Mesenchymal stem cell (in vitro differentiated cells and primary cell): ENCODE measurements around the gene INHBA.
A peak's percentile ranks its signal among the peaks of the same experiment; 100 is the strongest.

Experiments
- DNase-seq: peaks from one replicate; pipeline ENCODE4 v3.0.0-alpha.2; 2013
- H2AFZ ChIP-seq: one replicate; pipeline ENCODE4 v1.6.1; 2013; ENCODE audit warnings: low read depth, mild to moderate bottlenecking, control low read depth, inconsistent platforms, low read length, moderate library complexity
- H2AK5ac ChIP-seq: 2 replicates; pipeline ENCODE4 v1.6.1; 2013; ENCODE audit warnings: low read length, moderate library complexity, mild to moderate bottlenecking, inconsistent platforms; ENCODE audit not compliant: severe bottlenecking
- H2BK120ac ChIP-seq: one replicate; pipeline ENCODE4 v1.6.1; 2013; ENCODE audit warnings: low read depth, mild to moderate bottlenecking, inconsistent platforms, low read length, moderate library complexity
- H2BK12ac ChIP-seq, 2 experiments: one replicate each; pipeline ENCODE4 v1.6.1; 2013; ENCODE audit warnings: inconsistent platforms in 2 of 2, low read length in 2 of 2, mild to moderate bottlenecking in 2 of 2, moderate library complexity in 2 of 2, control low read depth in 1 of 2
- H2BK15ac ChIP-seq: one replicate; pipeline ENCODE4 v1.6.1; 2013; ENCODE audit warnings: mild to moderate bottlenecking, low read depth, inconsistent platforms; ENCODE audit not compliant: poor library complexity, severe bottlenecking
- H2BK5ac ChIP-seq: 2 replicates; pipeline ENCODE4 v1.6.1; 2013; ENCODE audit warnings: low read depth, mild to moderate bottlenecking, low read length, control low read depth, inconsistent platforms; ENCODE audit not compliant: poor library complexity, severe bottlenecking
- H3K14ac ChIP-seq, 2 experiments: one replicate each; pipeline ENCODE4 v1.6.1; 2013; ENCODE audit warnings: inconsistent platforms in 2 of 2, low read length in 2 of 2, control low read depth in 1 of 2, mild to moderate bottlenecking in 1 of 2, moderate library complexity in 1 of 2
- H3K18ac ChIP-seq, 2 experiments: one replicate each; pipeline ENCODE4 v1.6.1; 2013; ENCODE audit warnings: inconsistent platforms in 2 of 2, low read length in 2 of 2, control low read depth in 1 of 2, low read depth in 1 of 2, mild to moderate bottlenecking in 1 of 2
- H3K23ac ChIP-seq, 2 experiments: one replicate each; pipeline ENCODE4 v1.6.1; 2013; ENCODE audit warnings: inconsistent platforms in 2 of 2, low read length in 2 of 2, mild to moderate bottlenecking in 2 of 2, moderate library complexity in 2 of 2, control low read depth in 1 of 2
- H3K27ac ChIP-seq: 2 replicates; pipeline ENCODE4 v1.5.1; 2013; ENCODE audit warnings: mild to moderate bottlenecking, moderate library complexity, low read length, control low read depth, inconsistent platforms; ENCODE audit not compliant: poor library complexity, severe bottlenecking
- H3K27me3 ChIP-seq, 2 experiments: 2 replicates each; pipeline versions ENCODE4 v1.6.1 to v1.7.0; 2013; ENCODE audit warnings: low read length in 2 of 2, mild to moderate bottlenecking in 2 of 2, moderate library complexity in 2 of 2, control low read depth in 1 of 2, inconsistent platforms in 1 of 2; ENCODE audit not compliant: control insufficient read depth in 1 of 2, insufficient read depth in 1 of 2
- H3K36me3 ChIP-seq, 2 experiments: 2 replicates each; pipeline versions ENCODE4 v1.6.1 to v1.7.0; 2013; ENCODE audit warnings: low read length in 2 of 2, control low read depth in 1 of 2, inconsistent platforms in 1 of 2, low read depth in 1 of 2, mild to moderate bottlenecking in 1 of 2; ENCODE audit not compliant: insufficient read depth in 2 of 2, control insufficient read depth in 1 of 2
- H3K4ac ChIP-seq, 2 experiments: one replicate each; pipeline ENCODE4 v1.6.1; 2013; ENCODE audit warnings: inconsistent platforms in 2 of 2, low read length in 2 of 2, mild to moderate bottlenecking in 2 of 2, moderate library complexity in 2 of 2, control low read depth in 1 of 2, low read depth in 1 of 2
- H3K4me1 ChIP-seq: 2 replicates; pipeline ENCODE4 v1.6.1; 2013; ENCODE audit warnings: low read depth, low read length, control low read depth; ENCODE audit not compliant: control insufficient read depth, insufficient read depth
- H3K4me2 ChIP-seq: 2 replicates; pipeline ENCODE4 v1.6.1; 2013; ENCODE audit warnings: low read length, mild to moderate bottlenecking, inconsistent platforms; ENCODE audit not compliant: poor library complexity, severe bottlenecking
- H3K4me3 ChIP-seq, 2 experiments: 2 replicates each; pipeline versions ENCODE4 v1.5.1 to v1.7.0; 2013; ENCODE audit warnings: low read length in 2 of 2, mild to moderate bottlenecking in 2 of 2, control low read depth in 1 of 2, low read depth in 1 of 2; ENCODE audit not compliant: insufficient read depth in 1 of 2
- H3K79me1 ChIP-seq: replicated peaks from 2 replicates; pipeline ENCODE4 v1.6.1; 2013; ENCODE audit warnings: mild to moderate bottlenecking, control low read depth, low read length, inconsistent platforms; ENCODE audit not compliant: poor library complexity, severe bottlenecking
- H3K9ac ChIP-seq: 2 replicates; pipeline ENCODE4 v1.7.0; 2013; ENCODE audit warnings: mild to moderate bottlenecking, low read length, moderate library complexity
- H3K9me3 ChIP-seq: 2 replicates; pipeline ENCODE4 v1.7.0; 2013; ENCODE audit warnings: mild to moderate bottlenecking, low read length; ENCODE audit not compliant: control insufficient read depth
- H4K8ac ChIP-seq: one replicate; pipeline ENCODE4 v1.6.1; 2013; ENCODE audit warnings: inconsistent platforms, mild to moderate bottlenecking, low read length, moderate library complexity
- H4K91ac ChIP-seq: one replicate; pipeline ENCODE4 v1.6.1; 2013; ENCODE audit warnings: mild to moderate bottlenecking, low read length, inconsistent platforms
- WGBS: methylation state at CpG from one replicate; pipeline ENCODE4 v1.1.7; 2013; ENCODE audit warnings: mixed read lengths; 5-methylcytosine and 5-hydroxymethylcytosine counted together

INHBA gene

GRCh38 chr7:41679566-41679965, 23.3 kb downstream of the INHBA start:
- no peak overlapping the region for H2BK120ac ChIP-seq

GRCh38 chr7:41674505-41675023, 28.3 kb downstream of the INHBA start:
- no peak for DNase-seq
- Histone ChIP-seq H3K9me3 (no peaks in the 10 kb centered on the region), H4K8ac (no peak overlapping the region), H2BK120ac (no peak overlapping the region), H3K9ac (no peak overlapping the region), H3K23ac (no peak overlapping the region), H2AFZ (no peak overlapping the region), H3K79me1 (no peaks in the 10 kb centered on the region), H4K91ac (no peak overlapping the region), H3K27ac (no peak overlapping the region), H3K36me3 (no peaks in the 10 kb centered on the region), H2BK15ac (no peak overlapping the region), H3K4me2 (no peak overlapping the region), H3K4me3 (no peak overlapping the region), H3K27me3 (no peaks in the 10 kb centered on the region), H3K4me1 (no peaks in the 10 kb centered on the region), H2BK5ac (no peak overlapping the region), H3K18ac (no peak overlapping the region), H3K4ac (no peak overlapping the region), H3K14ac (no peak overlapping the region), H2BK12ac (no peak overlapping the region), H2AK5ac (no peak overlapping the region)
- WGBS, result 33% methylated on average over 1 of the region's 4 CpGs

More at GRCh38 chr7:41679566-41679965, 23.3 kb downstream of the INHBA start:
- no peak overlapping the region for H3K4me3 ChIP-seq
- no peak overlapping the region for H2AK5ac ChIP-seq
- H3K23ac ChIP-seq, result no peak overlapping the region
- 100% methylated on average over 2 of the region's 2 CpGs for WGBS
- H4K91ac ChIP-seq, result no peak overlapping the region
- H3K9me3 ChIP-seq, result no peaks in the 10 kb centered on the region
- H3K18ac ChIP-seq, result no peak overlapping the region
- no peak overlapping the region for H3K4me2 ChIP-seq
- H3K14ac ChIP-seq, result no peak overlapping the region
- no peaks in the 10 kb centered on the region for H3K4me1 ChIP-seq
- H3K27me3 ChIP-seq, result no peaks in the 10 kb centered on the region
- H2AFZ ChIP-seq, result no peak overlapping the region
- H4K8ac ChIP-seq, result no peak overlapping the region
- no peaks in the 10 kb centered on the region for H3K79me1 ChIP-seq
- H2BK5ac ChIP-seq, result no peak overlapping the region
- no peaks in the 10 kb centered on the region for H3K36me3 ChIP-seq
- no peak overlapping the region for H3K4ac ChIP-seq
- no peak overlapping the region for H3K9ac ChIP-seq
- DNase-seq, result peak; percentile 30
- H2BK15ac ChIP-seq, result no peak overlapping the region
- H2BK12ac ChIP-seq, result no peak overlapping the region
- H3K27ac ChIP-seq, result no peak overlapping the region

DNA sequence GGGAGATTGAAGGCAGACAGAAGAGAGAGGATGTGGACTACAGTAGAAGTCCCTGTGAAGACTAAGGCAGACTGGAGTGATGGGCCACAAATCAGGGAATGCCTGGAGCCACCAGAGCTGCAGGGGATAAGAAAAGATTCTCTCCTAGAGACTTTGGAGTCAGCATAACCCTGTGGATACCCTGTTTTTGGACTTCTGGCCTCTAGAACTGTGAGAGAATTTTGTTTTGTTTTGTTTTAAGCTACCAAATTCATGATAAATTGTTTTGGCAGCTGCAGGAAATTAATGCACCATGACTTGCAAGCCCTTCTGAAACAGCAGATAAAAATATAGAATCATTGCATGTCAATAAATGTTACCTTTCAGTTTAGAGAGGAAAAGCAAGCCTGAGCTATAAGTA, 41.3 kb downstream of the INHBA start:
- H2BK15ac ChIP-seq, result no peak overlapping the region
- no peak for DNase-seq
- no peaks in the 10 kb centered on the region for H3K27me3 ChIP-seq
- H3K9ac ChIP-seq, result no peak overlapping the region
- no peak overlapping the region for H2AK5ac ChIP-seq
- H2AFZ ChIP-seq, result no peak overlapping the region
- no peaks in the 10 kb centered on the region for H3K36me3 ChIP-seq
- no peak overlapping the region for H3K4me3 ChIP-seq
- H4K91ac ChIP-seq, result no peak overlapping the region
- H3K23ac ChIP-seq, result no peak overlapping the region
- no peak overlapping the region for H2BK12ac ChIP-seq
- H3K4me2 ChIP-seq, result no peak overlapping the region
- no peak overlapping the region for H2BK5ac ChIP-seq
- H3K4ac ChIP-seq, result no peak overlapping the region
- no peaks in the 10 kb centered on the region for H3K79me1 ChIP-seq
- H3K18ac ChIP-seq, result no peak overlapping the region
- no peaks in the 10 kb centered on the region for H3K4me1 ChIP-seq
- no peak overlapping the region for H3K27ac ChIP-seq
- no peaks in the 10 kb centered on the region for H3K9me3 ChIP-seq
- H2BK120ac ChIP-seq, result no peak overlapping the region
- H4K8ac ChIP-seq, result no peak overlapping the region
- H3K14ac ChIP-seq, result no peak overlapping the region

GRCh38 chr7:41659539-41659938, 43.4 kb downstream of the INHBA start:
- Histone ChIP-seq H2AFZ (no peak overlapping the region), H4K8ac (no peak overlapping the region), H3K9me3 (no peaks in the 10 kb centered on the region), H3K23ac (no peak overlapping the region), H3K4me2 (no peak overlapping the region), H3K4ac (no peak overlapping the region), H3K79me1 (no peaks in the 10 kb centered on the region), H3K18ac (no peak overlapping the region), H3K4me1 (no peaks in the 10 kb centered on the region), H3K14ac (no peak overlapping the region), H2BK120ac (no peak overlapping the region), H3K27me3 (no peaks in the 10 kb centered on the region), H2BK12ac (no peak overlapping the region), H2BK5ac (no peak overlapping the region), H3K36me3 (no peaks in the 10 kb centered on the region), H3K4me3 (no peak overlapping the region), H3K9ac (no peak overlapping the region), H3K27ac (no peak overlapping the region), H2AK5ac (no peak overlapping the region), H4K91ac (no peak overlapping the region), H2BK15ac (no peak overlapping the region)
- DNase-seq, result no peak
- 100% methylated on average over 3 of the region's 3 CpGs for WGBS
